HG03175 (cell line): ENCODE data around the gene TRIM36.

ENCODE experiments used
- ATAC-seq: cut with Tn5 transposase; IDR thresholded peaks from one replicate; pipeline ENCODE4 v1.9.1; 2021; ENCODE audit warnings: mild to moderate bottlenecking, moderate library complexity; ENCODE audit not compliant: unreplicated experiment

Gene TRIM36

GRCh38 chr5:115084246-115084793, 85.4 kb downstream of the TRIM36 start:
- ATAC-seq, result no peak

GRCh38 chr5:115079924-115080623, 89.6 kb downstream of the TRIM36 start:
- no peak for ATAC-seq
